Measurements from ENCODE around the gene EIF1. TPM values are rescaled to one million over a fixed set of nuclear protein-coding genes. Genes with fewer than 3 reads are reported as not detected.
A peak's percentile ranks its signal among the peaks of the same experiment; 100 is the strongest.

EIF1 gene
- total RNA-seq, 1 donor from 2014 or later = 191 TPM

DNA sequence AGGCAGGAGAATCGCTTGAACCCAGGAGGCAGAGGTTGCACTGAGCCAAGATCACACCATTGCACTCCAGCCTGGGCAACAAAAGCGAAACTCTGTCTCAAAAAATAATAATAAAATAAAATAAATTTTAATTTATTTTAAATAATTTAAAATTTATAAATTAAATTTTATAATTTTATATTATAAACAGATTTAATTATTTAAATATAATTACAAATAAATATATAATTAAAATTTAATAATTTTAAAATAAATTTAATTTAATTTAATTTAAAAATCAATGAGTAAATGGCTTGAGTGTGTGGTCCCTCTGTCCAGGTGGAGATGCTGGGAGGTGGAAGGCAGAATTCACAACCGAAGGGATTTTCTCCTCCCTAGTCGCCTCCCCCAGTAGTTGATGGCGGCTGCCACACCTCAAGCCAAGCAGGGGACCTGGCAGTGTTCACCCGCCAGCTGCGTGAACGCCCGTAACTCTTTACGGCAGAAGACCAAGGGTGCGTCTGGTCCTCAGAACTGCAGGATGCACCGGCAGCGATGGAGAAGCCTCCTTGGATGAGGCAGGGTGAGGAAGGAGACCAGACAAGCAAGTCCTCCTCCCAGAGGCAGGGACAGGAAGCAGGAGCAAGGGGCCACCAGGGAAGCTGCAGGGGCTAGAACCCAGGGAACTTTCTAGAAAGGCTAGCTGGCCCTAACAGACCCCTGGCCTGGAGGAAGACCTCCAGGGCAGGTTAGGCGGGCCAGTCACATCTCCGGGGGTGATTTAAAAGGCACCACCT is 41.5 kb upstream of the EIF1 start:
- Histone ChIP-seq H3K4me3 (ENCODE audit: low read depth, low read length) (no peak overlapping the region), H3K27me3 (ENCODE audit: control insufficient read depth, insufficient read depth, low read length) (no peaks in the 10 kb centered on the region), H3K36me3 (ENCODE audit: control insufficient read depth, insufficient read depth, low read length) (no peaks in the 10 kb centered on the region)
- FAIRE-seq = no peak
- TF ChIP-seq, protein P1, sequence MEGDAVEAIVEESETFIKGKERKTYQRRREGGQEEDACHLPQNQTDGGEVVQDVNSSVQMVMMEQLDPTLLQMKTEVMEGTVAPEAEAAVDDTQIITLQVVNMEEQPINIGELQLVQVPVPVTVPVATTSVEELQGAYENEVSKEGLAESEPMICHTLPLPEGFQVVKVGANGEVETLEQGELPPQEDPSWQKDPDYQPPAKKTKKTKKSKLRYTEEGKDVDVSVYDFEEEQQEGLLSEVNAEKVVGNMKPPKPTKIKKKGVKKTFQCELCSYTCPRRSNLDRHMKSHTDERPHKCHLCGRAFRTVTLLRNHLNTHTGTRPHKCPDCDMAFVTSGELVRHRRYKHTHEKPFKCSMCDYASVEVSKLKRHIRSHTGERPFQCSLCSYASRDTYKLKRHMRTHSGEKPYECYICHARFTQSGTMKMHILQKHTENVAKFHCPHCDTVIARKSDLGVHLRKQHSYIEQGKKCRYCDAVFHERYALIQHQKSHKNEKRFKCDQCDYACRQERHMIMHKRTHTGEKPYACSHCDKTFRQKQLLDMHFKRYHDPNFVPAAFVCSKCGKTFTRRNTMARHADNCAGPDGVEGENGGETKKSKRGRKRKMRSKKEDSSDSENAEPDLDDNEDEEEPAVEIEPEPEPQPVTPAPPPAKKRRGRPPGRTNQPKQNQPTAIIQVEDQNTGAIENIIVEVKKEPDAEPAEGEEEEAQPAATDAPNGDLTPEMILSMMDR (IDR thresholded peaks at IDR 0.05; ENCODE audit: insufficient read depth, low read length, severe bottlenecking) = no peak
- no peak for DNase-seq (ENCODE audit: low read depth)

DNA sequence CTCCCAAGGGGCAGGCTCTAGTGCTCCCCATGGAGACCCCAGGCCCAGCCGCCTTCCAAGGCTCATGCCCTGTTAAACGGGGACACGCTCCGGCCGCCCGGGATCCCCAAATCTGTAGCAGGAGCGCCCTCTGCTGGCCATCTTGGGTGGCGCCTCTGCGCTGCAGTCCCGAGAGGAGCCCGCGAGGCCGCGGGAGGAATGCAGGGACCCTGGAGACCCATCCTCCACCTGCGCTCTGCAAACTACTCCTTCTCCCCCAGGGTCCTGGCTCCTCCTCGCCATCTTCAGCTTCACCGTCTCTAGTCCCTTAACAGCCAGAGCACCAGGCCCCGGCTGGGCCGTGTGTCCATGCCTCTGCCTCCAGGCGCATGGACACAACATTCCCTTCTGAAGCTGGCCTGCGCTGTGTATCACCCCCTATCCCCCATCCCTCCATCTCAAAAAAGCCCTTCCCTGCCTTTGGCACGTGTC is 40.7 kb upstream of the EIF1 start:
- no peaks in the 10 kb centered on the region for H3K27me3 ChIP-seq (ENCODE audit: control insufficient read depth, insufficient read depth, low read length)
- no peaks in the 10 kb centered on the region for H3K36me3 ChIP-seq (ENCODE audit: control insufficient read depth, insufficient read depth, low read length)
- no peak for FAIRE-seq
- TF ChIP-seq, protein P1 (IDR thresholded peaks at IDR 0.05; ENCODE audit: insufficient read depth, low read length, severe bottlenecking) = peak; percentile 96
- no peak overlapping the region for H3K4me3 ChIP-seq (ENCODE audit: low read depth, low read length)
- DNase-seq (ENCODE audit: low read depth) = no peak

DNA sequence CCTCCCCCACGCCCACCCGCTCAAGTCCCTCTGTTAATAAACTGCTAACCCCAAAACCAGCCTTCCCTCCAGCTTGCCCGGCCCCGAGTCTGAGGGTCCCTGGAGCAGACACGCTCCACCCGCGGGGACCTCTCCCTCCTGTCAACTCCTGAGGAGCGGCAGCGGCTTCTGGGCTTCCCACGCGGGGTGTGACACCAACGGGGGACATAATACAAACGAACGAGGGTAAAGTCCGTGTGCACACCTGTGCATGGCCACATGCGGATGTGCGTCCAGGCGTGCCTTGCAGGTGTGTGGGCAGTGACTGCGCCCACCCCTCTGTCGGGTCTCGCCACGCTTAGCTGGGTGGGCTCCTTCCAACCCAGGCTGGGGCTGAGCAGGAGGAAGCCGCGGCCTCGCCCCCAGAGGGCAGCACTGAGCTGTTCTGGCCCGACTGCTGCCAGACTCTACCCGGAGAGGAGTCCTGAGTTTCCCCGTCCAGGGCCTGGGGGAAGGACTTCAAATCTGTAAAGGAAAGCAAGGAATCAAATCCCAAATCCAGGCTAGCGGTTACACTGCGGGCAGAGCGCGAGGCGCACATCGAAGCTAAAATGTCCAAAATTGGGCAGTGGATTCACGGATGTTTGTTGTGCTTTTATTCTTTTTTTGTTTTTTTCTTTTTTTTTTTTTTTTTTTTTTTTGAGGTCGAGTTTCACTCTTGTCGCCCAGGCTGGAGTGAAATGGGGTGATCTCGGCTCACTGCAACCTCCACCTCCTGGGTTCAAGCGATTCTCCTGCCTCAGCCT is 40.1 kb upstream of the EIF1 start:
- Histone ChIP-seq H3K36me3 (ENCODE audit: control insufficient read depth, insufficient read depth, low read length) (no peaks in the 10 kb centered on the region), H3K27me3 (ENCODE audit: control insufficient read depth, insufficient read depth, low read length) (no peaks in the 10 kb centered on the region), H3K4me3 (ENCODE audit: low read depth, low read length) (no peak overlapping the region)
- DNase-seq (ENCODE audit: low read depth) = peak; percentile 77
- no peak for FAIRE-seq
- TF ChIP-seq, protein P1 (IDR thresholded peaks at IDR 0.05; ENCODE audit: insufficient read depth, low read length, severe bottlenecking) = peak; percentile 94

DNA sequence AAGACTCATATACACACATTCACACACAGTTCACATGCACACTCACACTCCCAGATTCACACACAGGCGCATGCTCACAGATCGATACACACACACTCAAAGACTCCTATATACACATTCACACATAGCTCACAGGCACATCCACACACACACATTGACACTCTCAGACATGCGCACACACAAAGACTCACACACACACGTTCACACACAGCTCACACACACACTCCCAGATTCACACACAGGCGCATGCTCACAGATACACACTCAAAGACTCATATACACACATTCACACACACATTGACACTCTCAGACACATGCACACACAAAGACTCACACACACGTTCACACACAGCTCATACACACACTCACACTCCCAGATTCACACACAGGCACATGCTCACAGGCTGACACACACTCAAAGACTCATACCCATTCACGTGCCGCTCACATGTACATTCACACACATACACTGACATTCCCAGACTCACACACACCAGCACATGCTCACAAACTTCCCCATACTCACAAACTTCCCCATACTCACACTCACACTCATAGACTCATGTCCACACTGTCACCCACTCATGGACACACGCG is 38.7 kb upstream of the EIF1 start:
- Histone ChIP-seq H3K4me3 (ENCODE audit: low read depth, low read length) (no peak overlapping the region), H3K36me3 (ENCODE audit: control insufficient read depth, insufficient read depth, low read length) (no peaks in the 10 kb centered on the region), H3K27me3 (ENCODE audit: control insufficient read depth, insufficient read depth, low read length) (no peaks in the 10 kb centered on the region)
- FAIRE-seq = peak; percentile 99
- TF ChIP-seq, protein P1 (IDR thresholded peaks at IDR 0.05; ENCODE audit: insufficient read depth, low read length, severe bottlenecking) = no peak
- DNase-seq (ENCODE audit: low read depth) = no peak

DNA sequence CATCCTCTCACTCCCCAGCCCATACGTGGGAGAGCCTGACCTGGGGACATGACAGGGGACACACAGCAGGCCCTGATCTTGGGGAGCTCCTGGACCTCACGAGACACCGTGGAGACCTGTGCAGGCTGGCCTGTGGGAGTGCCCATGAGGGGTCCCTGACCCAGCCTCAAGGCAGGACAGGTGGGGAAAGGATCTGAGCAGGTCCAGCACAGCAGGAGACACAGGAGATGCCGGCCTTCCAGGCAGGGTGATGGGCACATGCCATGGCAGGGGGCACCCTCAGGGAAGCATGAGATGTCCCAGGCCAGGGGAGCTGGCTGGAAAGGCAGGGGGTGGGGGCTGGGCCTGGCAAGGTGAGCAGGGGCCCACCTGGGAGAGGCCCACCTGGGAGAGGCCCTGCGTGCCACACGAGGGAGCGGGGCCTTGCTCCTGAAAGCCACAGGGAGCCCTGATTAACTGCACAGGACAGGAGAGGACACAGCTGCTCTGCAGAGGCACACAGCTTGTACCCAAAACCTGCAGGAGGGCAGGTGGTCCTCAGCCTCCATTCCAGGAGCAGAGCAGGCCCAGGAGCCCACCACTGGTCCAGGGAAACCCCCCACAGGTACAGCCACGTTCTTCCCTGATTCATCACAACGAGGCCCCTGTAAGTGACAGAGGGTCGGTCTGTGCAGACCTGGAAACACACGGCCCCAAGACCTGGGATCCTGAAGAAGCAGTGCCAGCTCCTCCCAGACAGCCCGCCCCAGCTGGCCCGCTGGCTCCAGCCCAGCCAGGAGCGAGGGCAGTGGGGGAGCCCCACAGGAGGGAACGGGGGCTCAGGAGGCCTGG is 37.7 kb upstream of the EIF1 start:
- Histone ChIP-seq H3K4me3 (ENCODE audit: low read depth, low read length) (no peak overlapping the region), H3K36me3 (ENCODE audit: control insufficient read depth, insufficient read depth, low read length) (no peaks in the 10 kb centered on the region), H3K27me3 (ENCODE audit: control insufficient read depth, insufficient read depth, low read length) (no peaks in the 10 kb centered on the region)
- FAIRE-seq (peak; percentile 83), DNase-seq (ENCODE audit: low read depth) (no peak)
- TF ChIP-seq, protein P1 (IDR thresholded peaks at IDR 0.05; ENCODE audit: insufficient read depth, low read length, severe bottlenecking) = no peak

Data from bronchial epithelial cell (primary cell).